SW480 (cell line): ENCODE data around the gene CHCHD5.
"Not testable (repeated sequence)": the region's sequence is repeated elsewhere in the genome, so short reads cannot be mapped to it uniquely, and the experiment has no call there.

Experiments
- DNase-seq: peaks from one replicate; pipeline ENCODE4 v3.0.0-alpha.2; 2016; ENCODE audit warnings: low spot score

Gene CHCHD5

DNA sequence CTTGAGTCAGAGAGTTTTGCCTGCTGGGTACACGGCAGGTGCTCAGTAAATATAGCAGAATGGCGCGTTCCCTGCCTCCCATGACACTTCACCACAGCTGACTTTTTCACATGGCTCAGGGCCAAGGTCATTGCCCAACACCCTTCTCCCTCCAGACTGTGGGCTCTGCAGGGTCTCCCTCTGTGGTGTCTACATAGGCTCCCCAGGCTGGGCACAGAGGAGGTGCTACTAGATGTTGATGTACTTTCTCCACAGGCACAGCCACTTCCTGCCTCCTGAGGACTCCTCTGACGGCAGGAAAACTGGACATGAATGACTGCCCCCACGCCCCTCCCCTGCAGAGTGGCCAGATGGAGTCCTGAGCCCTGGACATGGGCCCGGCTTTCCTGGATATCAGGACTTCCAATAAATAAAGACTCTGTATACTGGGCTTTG lies 4.2 kb downstream of the CHCHD5 start:
- DNase-seq, result no peak

- no peak for DNase-seq
Measured at GRCh38 chr2:112591413-112591812, 7.0 kb downstream of the CHCHD5 start.

GRCh38 chr2:112593736-112594135 lies 9.3 kb downstream of the CHCHD5 start:
- DNase-seq, result no peak

GRCh38 chr2:112597537-112598322 lies 13.3 kb downstream of the CHCHD5 start:
- DNase-seq, result no peak

DNA sequence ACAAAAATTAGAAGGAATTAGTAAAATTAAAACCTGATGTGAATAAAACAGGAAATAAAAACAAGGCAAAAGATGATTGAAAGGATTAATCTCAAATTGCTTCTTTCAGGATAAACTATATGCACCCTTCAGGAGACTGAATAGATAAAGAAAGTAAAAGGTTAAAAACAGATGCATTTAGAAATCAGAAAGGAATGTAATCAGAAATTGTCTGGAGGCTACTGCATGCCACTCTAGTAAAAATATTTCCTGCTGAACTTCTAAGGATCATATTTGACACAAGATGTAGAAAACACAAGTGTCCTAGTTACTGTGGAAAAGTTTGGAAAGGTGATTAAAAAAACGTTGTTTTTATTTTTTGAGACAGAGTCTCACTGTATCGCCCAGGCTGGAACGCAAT lies 16.2 kb downstream of the CHCHD5 start:
- no peak for DNase-seq

DNA sequence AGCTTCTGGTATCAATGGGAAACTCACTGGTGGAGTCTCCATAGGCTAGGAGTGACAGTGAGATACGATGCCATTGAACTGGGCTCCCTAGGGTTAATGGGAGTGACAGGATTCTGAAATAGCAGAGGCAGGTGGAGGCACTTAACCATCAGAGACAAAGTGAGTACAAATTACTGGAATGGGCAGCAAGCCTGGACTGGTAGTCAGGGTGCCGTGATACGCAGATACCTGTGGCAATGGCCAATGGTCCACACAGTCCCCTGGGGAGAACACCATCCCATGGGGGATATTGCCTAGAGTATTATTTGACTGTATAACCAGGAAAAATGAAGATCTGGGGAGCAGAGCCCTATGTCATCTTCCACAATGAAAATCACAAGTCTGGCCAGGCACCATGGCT lies 17.3 kb downstream of the CHCHD5 start:
- no peak for DNase-seq

- no peak for DNase-seq
Measured at GRCh38 chr2:112602917-112603316, 18.5 kb downstream of the CHCHD5 start.

- no peak for DNase-seq
Measured at GRCh38 chr2:112603731-112604130, 19.3 kb downstream of the CHCHD5 start.

DNA sequence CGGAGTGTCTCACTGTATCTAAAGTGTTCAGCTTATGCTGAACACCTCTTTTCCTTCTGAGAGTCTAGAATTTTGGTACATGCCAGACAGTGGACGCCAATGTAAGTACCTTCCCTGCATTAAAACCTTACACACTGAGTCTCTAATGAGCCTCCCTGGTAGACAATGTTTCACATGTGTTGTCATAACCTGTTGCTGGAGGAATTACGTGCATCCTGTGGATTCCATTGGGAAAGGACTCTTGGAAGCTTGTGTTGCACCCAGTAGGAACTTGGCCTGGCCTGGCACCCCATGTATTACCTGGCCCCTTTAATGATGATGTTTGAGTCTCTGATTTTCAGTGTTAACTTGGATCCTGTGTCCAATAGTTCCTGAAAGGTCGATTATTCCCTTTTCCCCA lies 20.5 kb downstream of the CHCHD5 start:
- no peak for DNase-seq

GRCh38 chr2:112605926-112606325 lies 21.5 kb downstream of the CHCHD5 start:
- DNase-seq, result no peak

DNA sequence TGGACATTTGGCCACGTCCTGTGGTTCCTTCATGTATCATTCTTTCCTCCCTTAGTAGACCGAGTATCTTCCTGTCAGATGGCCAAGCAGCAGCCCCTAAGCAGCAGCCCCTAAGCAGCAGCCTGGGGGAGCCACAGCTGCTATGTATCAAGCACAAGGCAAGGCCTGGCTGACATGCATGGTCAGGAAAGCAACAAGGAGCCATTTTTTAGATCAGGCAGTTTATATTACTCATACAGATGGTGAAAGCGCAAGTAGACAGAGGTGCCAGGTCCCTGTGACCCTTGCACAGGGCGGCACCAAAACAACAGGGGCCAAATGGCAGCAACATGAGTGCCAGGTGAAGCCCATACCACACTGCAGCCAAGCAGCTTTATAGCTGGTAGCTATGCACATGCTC lies 22.1 kb downstream of the CHCHD5 start:
- DNase-seq, result no peak

DNA sequence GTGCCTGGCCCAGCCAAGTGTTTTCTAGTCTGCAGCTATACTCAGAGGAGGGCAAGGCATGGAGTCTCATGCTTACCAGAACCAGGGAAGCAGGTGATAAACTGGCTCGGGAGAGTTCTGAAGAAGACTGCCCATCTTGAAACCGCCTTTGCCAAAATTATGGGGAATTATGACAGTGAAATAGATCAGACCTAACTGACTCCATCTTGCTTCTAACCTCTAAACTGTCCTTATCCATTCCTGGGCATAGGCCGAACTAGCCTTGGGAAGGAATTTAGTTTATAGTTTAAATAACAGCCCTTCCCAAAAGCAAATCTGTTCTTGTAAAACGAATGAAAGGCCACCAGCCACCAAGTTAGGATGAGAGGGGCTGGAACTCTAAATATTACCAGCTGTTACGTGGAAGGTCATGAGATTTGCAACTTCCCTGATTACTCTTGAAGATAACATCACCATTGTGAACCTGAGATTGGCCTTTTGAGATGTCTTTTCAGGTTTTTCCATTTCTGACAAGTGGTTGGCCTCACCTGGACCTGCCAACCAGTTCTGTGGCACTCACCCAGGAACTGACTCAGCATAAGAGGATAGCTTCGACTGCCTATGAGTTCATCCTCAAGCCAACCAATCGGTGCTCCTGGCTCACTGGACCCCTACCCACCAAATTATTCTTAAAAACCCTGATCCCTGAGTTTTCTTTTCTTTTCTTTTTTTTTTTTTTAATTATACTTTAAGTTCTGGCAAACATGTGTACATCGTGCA lies 23.4 kb downstream of the CHCHD5 start:
- no peak for DNase-seq

GRCh38 chr2:112609320-112609719 lies 24.9 kb downstream of the CHCHD5 start:
- DNase-seq, result not testable (repeated sequence)

- DNase-seq, result not testable (repeated sequence)
Measured at GRCh38 chr2:112612283-112612682, 27.9 kb downstream of the CHCHD5 start.

GRCh38 chr2:112614201-112614840 lies 29.9 kb downstream of the CHCHD5 start:
- DNase-seq, result no peak

GRCh38 chr2:112615051-112615450 lies 30.6 kb downstream of the CHCHD5 start:
- no peak for DNase-seq

- DNase-seq, result not testable (repeated sequence)
Measured at GRCh38 chr2:112615798-112616197, 31.4 kb downstream of the CHCHD5 start.

GRCh38 chr2:112618383-112618782 lies 34.0 kb downstream of the CHCHD5 start:
- no peak for DNase-seq

DNA sequence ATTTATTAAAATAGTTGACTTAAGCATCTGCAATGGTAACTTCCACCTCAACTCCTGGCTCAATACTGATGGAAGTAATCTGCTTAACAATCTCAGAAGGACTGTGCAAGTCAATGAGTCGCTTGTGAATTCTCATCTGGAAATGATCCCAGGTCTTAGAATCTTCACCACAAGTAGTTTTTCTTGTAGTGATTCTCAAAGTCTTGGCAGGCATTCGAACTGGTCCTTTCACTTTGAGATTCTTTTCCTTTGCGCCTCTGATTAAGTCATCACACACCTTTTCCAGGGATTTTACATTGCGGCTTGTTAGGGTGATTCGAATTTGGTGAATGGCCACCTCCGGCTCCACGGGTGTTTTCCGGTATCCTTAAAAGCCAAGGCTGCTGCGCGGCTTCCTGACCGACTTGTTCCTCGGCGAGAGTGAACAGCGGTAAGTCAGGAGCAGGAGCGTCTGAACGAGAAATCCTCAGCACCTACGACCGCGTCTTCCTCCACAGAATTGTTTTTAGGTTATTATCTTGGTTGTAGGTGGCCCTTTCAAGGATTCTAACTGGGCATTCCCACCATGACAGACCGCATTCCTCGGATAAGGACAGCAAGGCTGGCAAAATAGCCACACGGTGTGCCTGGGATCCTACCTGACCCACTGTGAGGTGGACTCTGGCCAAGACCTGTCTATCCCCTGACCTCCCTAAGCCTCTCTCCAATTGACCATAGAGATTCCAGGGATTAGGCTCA lies 37.5 kb downstream of the CHCHD5 start:
- no peak for DNase-seq

GRCh38 chr2:112622528-112622849 lies 38.1 kb downstream of the CHCHD5 start:
- DNase-seq, result no peak

- DNase-seq, result peak; percentile 78
Measured at GRCh38 chr2:112623913-112624777, 39.7 kb downstream of the CHCHD5 start.
